HG03378 (cell line): ENCODE data around the gene RAD51B.
"Not testable (repeated sequence)": the region's sequence is repeated elsewhere in the genome, so short reads cannot be mapped to it uniquely, and the experiment has no call there.

ENCODE experiments used
- ATAC-seq: cut with Tn5 transposase; IDR thresholded peaks from one replicate; pipeline ENCODE4 v1.9.1; 2021; ENCODE audit warnings: mild to moderate bottlenecking, moderate library complexity; ENCODE audit not compliant: unreplicated experiment

RAD51B gene

DNA sequence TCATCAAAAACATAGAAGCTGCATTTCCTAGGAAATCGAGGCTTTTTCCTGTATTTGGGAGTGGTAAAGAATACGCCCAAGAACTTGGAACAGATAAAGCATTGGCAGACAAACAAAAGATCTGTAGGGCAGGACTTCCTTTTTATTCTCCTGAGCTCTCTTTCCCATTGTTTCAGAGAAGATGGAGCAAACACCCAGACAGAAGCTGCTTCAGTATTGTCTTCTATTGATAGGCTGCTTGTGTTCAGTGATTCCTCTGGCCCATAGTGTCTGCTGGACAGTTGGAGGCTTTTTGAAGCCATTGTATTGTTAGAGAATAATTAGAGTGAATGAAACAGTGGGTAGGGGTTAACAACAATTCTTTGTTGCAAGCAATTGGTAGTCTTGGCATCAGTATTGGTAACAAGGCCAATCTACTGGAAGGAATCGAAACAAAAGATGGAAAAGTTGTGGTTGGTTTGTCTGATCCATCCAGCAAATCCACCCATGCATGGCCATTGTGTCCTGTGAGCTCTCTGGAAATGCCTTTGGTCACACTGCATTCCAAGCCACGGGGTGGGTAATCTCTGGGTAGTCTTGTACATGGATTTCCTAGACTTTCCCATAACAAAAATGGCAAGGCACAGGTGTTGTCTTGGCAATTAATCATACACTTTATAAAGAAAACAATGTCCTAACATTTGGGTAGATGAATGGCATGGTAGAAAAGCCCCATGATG lies 424.8 kb downstream of the RAD51B start:
- ATAC-seq: no peak

- ATAC-seq: no peak
These were observed 425.8 kb downstream of the RAD51B start for GRCh38 chr14:68245146-68246073.

DNA sequence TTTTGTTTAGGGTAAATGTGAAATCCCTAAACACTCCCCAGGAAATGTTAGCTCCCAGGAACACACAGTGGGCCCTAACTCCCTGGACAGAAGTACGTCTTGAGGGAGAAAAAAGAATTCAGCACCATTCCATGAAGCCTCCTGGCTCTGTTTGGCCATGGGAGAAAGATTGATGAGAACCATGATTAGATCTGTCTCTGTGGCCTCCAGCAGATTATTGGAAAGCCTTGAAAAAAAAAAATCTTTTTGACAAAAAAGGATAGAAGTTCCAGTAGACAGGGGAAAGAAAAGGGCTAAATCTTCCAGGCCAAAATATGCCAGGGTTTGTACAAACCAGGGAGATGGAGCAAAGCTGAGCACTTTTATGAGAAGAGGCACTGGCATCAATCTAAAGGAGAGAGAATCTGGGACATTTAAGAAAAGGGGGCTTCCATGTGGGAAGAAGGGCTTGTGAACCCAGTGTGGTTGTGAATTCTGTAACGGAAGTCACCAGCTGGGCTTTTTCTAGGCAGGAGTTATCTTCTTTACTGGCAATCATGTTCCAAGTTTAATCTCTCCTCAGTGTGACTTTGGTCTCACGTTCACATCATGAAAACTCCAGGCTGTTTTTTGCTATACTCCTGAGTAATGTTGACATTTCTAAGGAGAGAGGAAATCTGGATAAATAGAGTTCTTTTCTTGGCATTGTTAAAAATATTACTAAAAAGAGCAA lies 426.7 kb downstream of the RAD51B start:
- ATAC-seq: no peak

DNA sequence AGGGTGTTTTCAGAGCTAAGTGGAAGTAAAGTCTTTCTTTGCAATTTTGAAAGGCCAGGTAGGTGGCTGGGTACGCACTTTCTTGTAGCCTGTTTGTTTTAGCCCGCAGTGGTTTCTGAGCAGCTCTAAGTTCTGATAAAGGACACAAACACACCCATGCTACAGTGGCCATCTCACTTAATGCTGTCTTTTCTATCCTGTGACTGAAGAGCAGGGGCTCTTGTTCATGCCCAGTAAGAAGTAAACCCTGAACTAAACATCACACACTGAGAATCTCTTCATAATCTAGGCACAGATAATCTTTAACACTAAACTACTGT lies 427.2 kb downstream of the RAD51B start:
- ATAC-seq: no peak

DNA sequence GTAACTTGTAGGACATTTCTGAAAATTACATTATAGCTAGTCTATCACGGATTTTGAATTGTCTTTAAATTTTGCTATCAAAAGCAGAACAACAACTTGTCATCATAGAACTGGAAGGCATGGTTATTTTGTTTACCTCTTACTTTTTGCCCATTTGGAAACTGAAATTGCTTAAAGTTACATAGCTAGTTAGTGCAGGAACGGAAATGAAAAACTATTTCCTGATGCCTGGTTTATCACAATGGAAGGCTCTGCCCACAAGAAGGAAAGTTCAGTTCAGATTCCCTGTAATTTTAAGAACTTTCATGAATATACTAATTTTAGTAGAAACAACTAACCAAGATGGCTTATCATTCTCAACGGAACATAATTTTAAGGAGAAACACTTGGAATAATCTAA lies 427.7 kb downstream of the RAD51B start:
- no peak for ATAC-seq

GRCh38 chr14:68247676-68248268 lies 428.2 kb downstream of the RAD51B start:
- ATAC-seq: no peak

- no peak for ATAC-seq
These were observed 429.1 kb downstream of the RAD51B start for GRCh38 chr14:68248481-68249255.

DNA sequence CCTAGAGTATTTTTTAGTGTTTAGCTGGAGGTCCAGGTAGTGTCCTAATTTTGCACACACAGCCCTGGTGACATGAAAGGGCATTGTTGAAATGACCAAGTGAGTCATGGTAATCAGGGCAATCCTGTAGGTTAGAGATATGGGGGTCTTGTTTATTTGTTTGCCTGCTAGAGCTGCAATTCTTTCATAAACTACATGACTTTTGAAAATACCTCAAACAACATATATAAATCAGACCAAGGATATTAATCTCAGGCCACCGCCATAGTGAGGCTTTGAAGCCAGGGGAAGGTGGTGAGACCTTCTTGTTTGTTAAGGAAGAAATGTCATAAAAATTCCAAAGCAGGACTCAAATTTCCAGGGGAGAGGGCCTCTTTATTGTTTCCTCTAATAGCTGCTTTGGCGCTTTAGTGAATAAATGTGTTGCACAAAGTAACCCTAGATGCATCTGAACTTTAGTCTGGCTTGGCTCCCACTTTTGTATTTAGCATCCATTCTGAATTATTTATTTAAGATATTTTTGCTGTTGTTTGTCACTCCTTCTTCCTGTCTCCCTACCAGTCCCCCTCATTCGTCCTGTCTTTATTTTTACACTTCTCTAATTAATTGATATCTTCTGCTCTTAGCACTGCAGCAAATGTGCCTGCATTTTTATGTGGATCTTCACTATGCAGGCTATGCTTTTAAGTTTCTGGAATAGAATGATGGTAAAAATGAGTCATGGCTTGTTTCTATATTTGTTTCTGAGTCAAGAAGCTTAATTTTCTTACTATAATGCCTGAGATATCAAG lies 430.3 kb downstream of the RAD51B start:
- no peak for ATAC-seq

- no peak for ATAC-seq
These were observed 431.6 kb downstream of the RAD51B start for GRCh38 chr14:68250927-68251768.

GRCh38 chr14:68251769-68252100 lies 432.2 kb downstream of the RAD51B start:
- no peak for ATAC-seq

DNA sequence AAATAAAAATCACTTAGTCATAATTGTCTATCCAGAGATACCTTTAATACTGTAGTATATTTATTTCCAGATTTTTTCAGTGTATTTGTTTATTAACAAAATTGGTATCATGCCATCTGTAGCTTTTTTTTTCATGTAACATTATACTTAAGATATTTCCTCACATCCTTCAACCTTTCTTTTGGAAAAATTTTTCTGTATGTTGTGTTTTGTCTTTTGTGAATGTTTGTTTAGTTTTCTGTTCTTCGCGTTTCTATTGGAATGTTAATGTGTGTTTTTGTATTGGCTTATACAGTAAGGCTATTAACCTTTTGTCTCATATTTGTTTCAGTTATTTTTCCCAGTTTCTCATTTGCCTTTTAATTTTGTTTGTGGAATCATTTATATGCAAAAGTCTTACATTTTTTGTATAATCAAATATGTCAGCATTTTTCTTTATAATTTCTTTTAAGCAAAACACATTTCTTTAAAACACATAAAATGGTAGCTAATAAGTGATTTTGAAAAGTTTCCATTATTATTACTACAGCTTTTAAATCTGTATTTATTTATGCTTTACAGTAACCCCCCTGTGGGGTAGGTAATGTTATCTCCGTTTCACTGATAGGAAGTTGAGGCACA lies 433.7 kb downstream of the RAD51B start:
- ATAC-seq: no peak

DNA sequence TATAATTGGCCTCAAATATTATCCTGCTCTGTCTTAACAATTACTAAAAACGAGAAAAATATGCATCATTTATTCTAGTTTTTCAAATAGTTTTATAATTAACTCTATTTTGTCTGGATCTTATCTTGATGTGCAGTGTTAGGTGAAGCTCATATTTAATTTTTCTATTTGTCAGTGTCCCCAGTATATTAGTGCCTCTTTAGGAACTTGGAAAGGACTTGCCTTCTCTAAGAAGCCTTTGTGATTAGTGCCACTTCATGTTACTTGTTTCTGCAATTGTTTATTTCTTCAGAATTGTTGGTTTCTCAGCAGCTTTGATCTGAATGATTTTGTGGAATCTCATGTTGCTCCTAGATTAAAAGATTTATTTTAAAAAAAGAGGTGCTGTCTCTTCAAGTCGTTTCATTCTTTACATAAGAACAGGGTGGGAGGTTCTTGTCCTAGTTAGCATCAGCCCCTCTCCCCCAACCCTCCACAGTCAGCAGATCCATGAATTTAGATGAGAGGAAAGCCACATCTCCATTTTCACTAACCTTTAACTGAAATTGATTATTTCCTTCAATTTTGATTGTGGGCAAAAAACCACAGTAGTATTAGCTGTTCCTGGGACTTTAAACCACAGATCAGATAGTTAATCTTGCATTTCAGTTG lies 434.4 kb downstream of the RAD51B start:
- no peak for ATAC-seq

- ATAC-seq: no peak
These were observed 435.3 kb downstream of the RAD51B start for GRCh38 chr14:68254669-68255527.

DNA sequence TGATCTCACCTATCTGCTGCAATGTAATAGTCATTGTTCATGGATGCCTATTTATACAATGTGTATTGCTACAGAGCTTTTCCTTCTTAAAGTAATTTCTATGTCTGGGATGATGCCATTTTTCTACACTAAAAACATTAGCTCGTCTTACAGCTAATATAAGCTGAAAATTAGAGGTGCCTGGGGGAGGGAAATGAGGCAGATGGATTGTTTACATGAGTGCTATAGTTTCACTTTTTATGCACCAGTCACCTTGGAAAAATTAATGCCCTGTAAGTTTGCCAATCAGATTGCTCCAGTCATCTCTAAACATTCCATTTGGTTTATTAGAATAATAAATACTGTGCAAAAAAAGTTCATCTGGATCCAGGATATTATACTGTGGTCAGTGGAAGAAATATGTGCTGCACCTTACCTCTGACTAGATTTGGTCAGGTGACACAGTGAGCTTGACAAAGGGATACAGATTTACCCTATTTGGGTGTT lies 436.2 kb downstream of the RAD51B start:
- no peak for ATAC-seq

DNA sequence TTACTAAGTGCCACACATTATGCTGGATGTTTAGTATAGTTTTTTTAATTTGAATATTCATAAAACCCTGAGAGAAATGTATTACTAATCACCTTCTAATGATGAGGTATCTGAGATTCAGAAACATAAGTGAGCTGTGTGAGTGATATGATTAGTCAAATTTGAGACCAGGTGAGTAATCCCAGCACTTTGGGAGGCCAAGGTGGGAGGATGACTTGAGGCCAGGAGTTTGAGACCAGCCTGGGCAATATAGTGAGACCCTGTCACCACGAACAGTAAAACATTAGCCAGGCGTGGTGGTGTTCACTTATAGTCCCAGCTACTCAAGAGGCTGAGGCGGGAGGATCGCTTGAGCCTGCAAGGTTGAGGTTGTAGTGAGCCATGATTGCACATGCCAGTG lies 438.4 kb downstream of the RAD51B start:
- no peak for ATAC-seq

GRCh38 chr14:68258995-68259394 lies 439.4 kb downstream of the RAD51B start:
- not testable (repeated sequence) for ATAC-seq

DNA sequence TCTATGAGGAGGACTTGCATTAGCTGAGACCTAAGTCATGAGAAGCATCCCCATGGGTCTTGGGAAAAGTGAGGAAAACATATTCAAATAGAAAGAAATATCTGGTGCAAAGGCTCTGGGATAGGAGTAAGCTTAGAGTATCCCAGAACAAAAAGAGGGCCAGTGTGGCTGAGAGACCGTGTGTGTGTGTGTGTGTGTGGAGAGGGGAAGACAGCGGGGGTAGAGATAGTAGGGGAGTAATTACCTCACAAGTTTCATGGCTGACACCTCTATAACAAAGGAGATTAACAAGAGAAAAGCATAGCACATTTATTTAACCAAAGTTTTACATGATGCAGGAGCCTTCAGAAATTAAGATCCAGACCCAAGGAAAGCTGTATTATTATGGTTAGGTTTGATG lies 440.5 kb downstream of the RAD51B start:
- no peak for ATAC-seq
